A673 (cell line): ENCODE results near the gene SLU7.

Source experiments
- EZH2 ChIP-seq: fragments of 200-600 bp; sonication (generic); IDR thresholded peaks from 2 replicates; pipeline ENCODE4 v1.6.1; 2017; ENCODE audit warnings: borderline replicate concordance, low read depth, mild to moderate bottlenecking, mixed read lengths, antibody characterized with exemption, low read length; ENCODE audit not compliant: poor library complexity, severe bottlenecking
- TF ChIP-seq, protein P1 (sequence below): fragments of 300-800, 200-600 bp; sonication (generic); conservative IDR thresholded peaks from 2 replicates; pipeline ENCODE4 v1.5.1; 2017; ENCODE audit warnings: low read depth, mild to moderate bottlenecking, antibody characterized with exemption, low read length, moderate library complexity, mixed read lengths

DNA sequence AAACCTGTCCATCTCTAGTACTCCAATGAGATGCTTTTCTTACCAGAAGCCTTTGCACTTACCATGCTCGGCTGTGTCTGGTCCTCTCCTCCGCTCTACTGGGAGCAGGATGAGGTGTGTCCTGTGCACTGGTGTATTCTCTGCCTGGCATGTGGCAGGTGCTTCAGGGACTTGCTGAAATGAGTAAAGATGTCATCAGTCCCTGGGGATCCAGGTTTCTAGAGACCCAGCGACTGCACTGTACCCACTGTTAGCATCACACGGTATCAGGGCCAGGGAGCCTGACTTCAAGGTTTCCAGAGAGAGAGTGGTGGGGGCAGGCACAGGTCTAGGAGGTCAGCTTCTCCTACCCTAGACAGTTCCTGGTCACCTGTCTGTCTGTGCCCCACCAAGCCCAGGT is 13.3 kb upstream of the SLU7 start:
- TF ChIP-seq, protein P1, sequence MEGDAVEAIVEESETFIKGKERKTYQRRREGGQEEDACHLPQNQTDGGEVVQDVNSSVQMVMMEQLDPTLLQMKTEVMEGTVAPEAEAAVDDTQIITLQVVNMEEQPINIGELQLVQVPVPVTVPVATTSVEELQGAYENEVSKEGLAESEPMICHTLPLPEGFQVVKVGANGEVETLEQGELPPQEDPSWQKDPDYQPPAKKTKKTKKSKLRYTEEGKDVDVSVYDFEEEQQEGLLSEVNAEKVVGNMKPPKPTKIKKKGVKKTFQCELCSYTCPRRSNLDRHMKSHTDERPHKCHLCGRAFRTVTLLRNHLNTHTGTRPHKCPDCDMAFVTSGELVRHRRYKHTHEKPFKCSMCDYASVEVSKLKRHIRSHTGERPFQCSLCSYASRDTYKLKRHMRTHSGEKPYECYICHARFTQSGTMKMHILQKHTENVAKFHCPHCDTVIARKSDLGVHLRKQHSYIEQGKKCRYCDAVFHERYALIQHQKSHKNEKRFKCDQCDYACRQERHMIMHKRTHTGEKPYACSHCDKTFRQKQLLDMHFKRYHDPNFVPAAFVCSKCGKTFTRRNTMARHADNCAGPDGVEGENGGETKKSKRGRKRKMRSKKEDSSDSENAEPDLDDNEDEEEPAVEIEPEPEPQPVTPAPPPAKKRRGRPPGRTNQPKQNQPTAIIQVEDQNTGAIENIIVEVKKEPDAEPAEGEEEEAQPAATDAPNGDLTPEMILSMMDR = no peak
- TF ChIP-seq EZH2 = no peak
